Upper lobe of left lung (tissue), 6 donors: ENCODE measurements around the gene SPACA9. TPM values are rescaled to one million over a fixed set of nuclear protein-coding genes. Genes with fewer than 3 reads are reported as not detected.

Experiments used
- ATAC-seq, 2 donors: fragments of 200-7000 bp; cut with Tn5 transposase; one replicate each; pipeline ENCODE4 v1.9.1; 2022; ENCODE audit warnings: mild to moderate bottlenecking in 2 of 2, moderate library complexity in 2 of 2; ENCODE audit not compliant: low FRiP score in 2 of 2
- DNase-seq, 2 donors: peaks; one replicate each; pipeline ENCODE4 v3.0.0-alpha.2; 2019 to 2020
- H3K27ac ChIP-seq, 4 donors: fragments of 200-600 bp; sonication (generic); one replicate each; pipeline ENCODE4 v1.5.1; 2016 to 2019
- H3K27me3 ChIP-seq, 4 donors: fragments of 200-600 bp; sonication (generic); one replicate each; pipeline ENCODE4 v1.5.1; 2017 to 2019
- H3K36me3 ChIP-seq, 4 donors: fragments of 200-600 bp; sonication (generic); one replicate each; pipeline ENCODE4 v1.5.1; 2016 to 2019
- H3K4me1 ChIP-seq, 4 donors: fragments of 200-600 bp; sonication (generic); one replicate each; pipeline ENCODE4 v1.5.1; 2018 to 2019
- H3K4me3 ChIP-seq, 4 donors: fragments of 200-600 bp; sonication (generic); one replicate each; pipeline ENCODE4 v1.5.1; 2017 to 2019; ENCODE audit warnings: mild to moderate bottlenecking in 2 of 4, moderate library complexity in 1 of 4
- H3K9me3 ChIP-seq, 4 donors: fragments of 200-600 bp; sonication (generic); one replicate each; pipeline ENCODE4 v1.5.1; 2018 to 2019
- EP300 ChIP-seq, 4 donors: sonication (generic); formaldehyde crosslinking; IDR thresholded peaks; one replicate each; pipeline ENCODE4 v1.5.1; 2017; ENCODE audit warnings: antibody characterized with exemption in 4 of 4, control low read depth in 2 of 4
- POLR2A ChIP-seq, 4 donors: fragments of 450-650 bp; IDR thresholded peaks; one replicate each; pipeline ENCODE4 v1.5.1; 2016 to 2017; ENCODE audit warnings: antibody characterized with exemption in 4 of 4, mild to moderate bottlenecking in 2 of 4
- POLR2AphosphoS5 ChIP-seq, 2 donors: sonication (generic); formaldehyde crosslinking; IDR thresholded peaks; one replicate each; pipeline ENCODE4 v1.5.1; 2017; ENCODE audit warnings: antibody characterized with exemption in 2 of 2
- WGBS, 2 donors: methylation state at CpG; one replicate each; pipeline ENCODE4 v1.1.5; 2017 to 2018; 5-methylcytosine and 5-hydroxymethylcytosine counted together
- total RNA-seq, 6 donors: library from RNA; depleted of rRNA in 4 of 6; stranded (reverse); fragments of >200 nt in 4 of 6; gene quantifications; one replicate each; pipeline versions ENCODE4 v1.1.0 to v1.2.1, GENCODE V29; 2016 to 2021
- TF ChIP-seq, protein P1 (sequence below), 6 experiments: fragments of 450-650 bp in 4 of 6; fragments of 200-600 bp in 2 of 6; sonication (generic) in 2 of 6; IDR thresholded peaks; one replicate each; pipeline ENCODE4 v1.5.1; 2016 to 2019; ENCODE audit warnings: antibody characterized with exemption in 6 of 6
- donor health status: DM: no; HTN: no; CAD: no; lungs with moderate emphysema.
- donor health status: DM: no; HTN: yes; CAD: no; lungs with severe emphysema.

The SPACA9 gene
- total RNA-seq, 6 donors from 2014 or later: 4.4 to 27.1 (median 7.1) TPM

DNA sequence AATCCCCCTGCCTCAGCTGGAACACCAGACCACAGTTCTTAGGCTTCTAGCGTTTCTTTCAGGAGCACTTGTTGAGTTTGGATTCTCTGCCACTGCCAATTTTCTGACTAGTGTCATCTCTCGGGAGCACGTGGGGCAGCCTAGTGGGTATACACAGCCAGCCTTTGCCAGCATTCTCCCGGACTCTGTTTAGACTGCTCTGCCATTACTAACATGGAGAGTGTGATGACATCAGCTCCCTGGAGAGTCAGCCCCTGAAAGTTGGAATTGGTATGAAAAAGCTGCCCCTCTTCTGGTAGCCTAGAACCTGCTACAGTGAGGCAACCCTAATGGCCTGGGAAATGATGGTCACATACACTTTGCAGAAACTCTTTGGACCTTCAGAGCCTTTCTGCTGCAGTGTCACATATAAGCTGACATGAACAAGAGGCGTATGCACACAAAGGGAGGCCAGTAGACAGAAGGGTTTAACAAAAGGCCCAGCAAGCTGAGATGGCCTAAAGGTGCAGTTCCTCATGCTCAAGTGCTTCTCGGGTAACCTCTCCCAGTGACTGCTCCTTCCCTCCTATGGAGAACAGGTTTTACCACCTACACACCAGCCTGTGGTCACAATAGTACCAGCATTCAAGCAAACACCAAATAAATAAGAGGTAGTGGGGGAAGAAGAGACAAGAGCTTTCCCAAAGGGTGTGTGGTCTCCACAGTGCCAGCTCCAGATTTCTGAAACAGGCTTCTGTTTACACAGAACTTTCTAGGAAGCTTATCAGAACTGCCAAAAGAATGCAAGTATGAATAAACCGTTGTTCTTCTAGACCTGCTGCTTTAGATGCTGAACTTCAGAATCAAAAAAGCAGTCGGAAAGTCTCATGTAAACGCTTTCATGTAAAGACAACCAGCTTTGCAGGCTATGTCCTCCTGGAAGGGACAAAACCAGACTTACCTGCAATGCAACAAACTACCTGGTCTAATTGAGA lies 16.5 kb downstream of the SPACA9 start:
- no peaks in the 10 kb centered on the region for H3K9me3 ChIP-seq
- H3K27ac ChIP-seq: peak overlapping the region in 2 of 4 donors; percentile 1 to 31
- H3K36me3 ChIP-seq: peaks cover 16 to 68% (median 45%) of the 10 kb centered on the region in 4 donors
- ATAC-seq: peak in 1 of 2 donors; percentile 70
- DNase-seq: peak in 1 of 2 donors; percentile 54
- WGBS, 2 donors: 66 to 67% methylated on average over 9 of the region's 9 CpGs
- H3K27me3 ChIP-seq: no peaks in the 10 kb centered on the region
- TF ChIP-seq POLR2A (IDR thresholded peaks at IDR 0.05): no peak
- TF ChIP-seq, protein P1, sequence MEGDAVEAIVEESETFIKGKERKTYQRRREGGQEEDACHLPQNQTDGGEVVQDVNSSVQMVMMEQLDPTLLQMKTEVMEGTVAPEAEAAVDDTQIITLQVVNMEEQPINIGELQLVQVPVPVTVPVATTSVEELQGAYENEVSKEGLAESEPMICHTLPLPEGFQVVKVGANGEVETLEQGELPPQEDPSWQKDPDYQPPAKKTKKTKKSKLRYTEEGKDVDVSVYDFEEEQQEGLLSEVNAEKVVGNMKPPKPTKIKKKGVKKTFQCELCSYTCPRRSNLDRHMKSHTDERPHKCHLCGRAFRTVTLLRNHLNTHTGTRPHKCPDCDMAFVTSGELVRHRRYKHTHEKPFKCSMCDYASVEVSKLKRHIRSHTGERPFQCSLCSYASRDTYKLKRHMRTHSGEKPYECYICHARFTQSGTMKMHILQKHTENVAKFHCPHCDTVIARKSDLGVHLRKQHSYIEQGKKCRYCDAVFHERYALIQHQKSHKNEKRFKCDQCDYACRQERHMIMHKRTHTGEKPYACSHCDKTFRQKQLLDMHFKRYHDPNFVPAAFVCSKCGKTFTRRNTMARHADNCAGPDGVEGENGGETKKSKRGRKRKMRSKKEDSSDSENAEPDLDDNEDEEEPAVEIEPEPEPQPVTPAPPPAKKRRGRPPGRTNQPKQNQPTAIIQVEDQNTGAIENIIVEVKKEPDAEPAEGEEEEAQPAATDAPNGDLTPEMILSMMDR (IDR thresholded peaks at IDR 0.05): no peak
- no peak for TF ChIP-seq POLR2AphosphoS5 (IDR thresholded peaks at IDR 0.05)
- TF ChIP-seq EP300 (IDR thresholded peaks at IDR 0.05): no peak
- no peak overlapping the region for H3K4me3 ChIP-seq
- peaks cover 0 to 32% (median 11%) of the 10 kb centered on the region in 4 donors for H3K4me1 ChIP-seq

DNA sequence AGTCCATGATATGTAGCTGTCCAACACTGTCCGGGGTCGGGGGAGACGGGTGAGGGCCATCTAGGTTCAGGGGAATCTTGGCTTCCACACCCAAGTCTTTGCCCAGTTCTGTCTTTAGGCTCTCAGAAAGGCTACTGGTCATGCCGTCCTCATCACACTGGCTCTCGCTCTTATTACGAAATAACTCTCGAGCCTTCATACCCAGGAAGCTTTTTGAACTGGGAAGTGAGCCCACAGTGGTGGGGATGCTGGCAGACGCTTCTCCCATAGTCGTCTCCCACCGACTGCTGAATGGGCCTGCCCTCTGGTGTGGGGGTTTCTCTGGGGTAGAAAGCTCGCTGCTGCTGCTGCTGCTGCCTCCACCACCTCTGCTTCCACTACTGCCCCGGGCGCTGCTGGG lies 17.6 kb downstream of the SPACA9 start:
- ATAC-seq: no peak
- Histone ChIP-seq H3K27ac (no peak overlapping the region), H3K36me3 (peaks cover 20 to 79% (median 56%) of the 10 kb centered on the region in 4 donors), H3K27me3 (no peaks in the 10 kb centered on the region), H3K9me3 (no peaks in the 10 kb centered on the region), H3K4me3 (no peak overlapping the region), H3K4me1 (peaks cover 0 to 32% (median 11%) of the 10 kb centered on the region in 4 donors)
- WGBS, 2 donors: 80 to 88% methylated on average over 12 to 13 of the region's 13 CpGs
- no peak for TF ChIP-seq POLR2A (IDR thresholded peaks at IDR 0.05)
- no peak for TF ChIP-seq POLR2AphosphoS5 (IDR thresholded peaks at IDR 0.05)
- TF ChIP-seq EP300 (IDR thresholded peaks at IDR 0.05): no peak
- peak; percentile 38 to 42 for DNase-seq

DNA sequence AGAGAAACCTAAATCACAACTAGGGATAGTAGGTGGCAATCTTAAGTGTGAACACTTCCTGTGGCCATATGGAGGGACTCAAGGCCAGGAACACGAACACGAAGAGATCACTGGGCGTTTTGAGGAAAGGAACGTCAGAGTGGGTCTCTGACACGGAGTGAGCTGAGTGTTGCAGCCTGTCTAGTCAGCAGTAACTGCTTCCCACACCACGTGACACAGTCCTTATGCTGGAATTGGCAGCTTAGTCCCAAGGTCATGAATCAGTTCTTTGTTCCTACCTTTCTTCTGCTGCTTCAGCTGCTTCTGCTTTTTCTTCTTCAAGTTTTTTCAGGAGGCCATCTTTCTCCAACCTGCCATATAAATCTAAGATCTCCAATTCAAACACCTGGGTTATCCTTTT lies 18.2 kb downstream of the SPACA9 start:
- no peak overlapping the region for H3K4me3 ChIP-seq
- peaks cover 20 to 81% (median 60%) of the 10 kb centered on the region in 4 donors for H3K36me3 ChIP-seq
- ATAC-seq: no peak
- DNase-seq: peak in 1 of 2 donors; percentile 11
- no peak overlapping the region for H3K27ac ChIP-seq
- no peak for TF ChIP-seq POLR2AphosphoS5 (IDR thresholded peaks at IDR 0.05)
- TF ChIP-seq, protein P1 (IDR thresholded peaks at IDR 0.05): no peak
- TF ChIP-seq EP300 (IDR thresholded peaks at IDR 0.05): no peak
- TF ChIP-seq POLR2A (IDR thresholded peaks at IDR 0.05): no peak
- H3K4me1 ChIP-seq: peaks cover 0 to 31% (median 11%) of the 10 kb centered on the region in 4 donors
- WGBS, 2 donors: 76 to 85% methylated on average over 6 of the region's 6 CpGs
- H3K9me3 ChIP-seq: no peaks in the 10 kb centered on the region
- H3K27me3 ChIP-seq: no peaks in the 10 kb centered on the region

DNA sequence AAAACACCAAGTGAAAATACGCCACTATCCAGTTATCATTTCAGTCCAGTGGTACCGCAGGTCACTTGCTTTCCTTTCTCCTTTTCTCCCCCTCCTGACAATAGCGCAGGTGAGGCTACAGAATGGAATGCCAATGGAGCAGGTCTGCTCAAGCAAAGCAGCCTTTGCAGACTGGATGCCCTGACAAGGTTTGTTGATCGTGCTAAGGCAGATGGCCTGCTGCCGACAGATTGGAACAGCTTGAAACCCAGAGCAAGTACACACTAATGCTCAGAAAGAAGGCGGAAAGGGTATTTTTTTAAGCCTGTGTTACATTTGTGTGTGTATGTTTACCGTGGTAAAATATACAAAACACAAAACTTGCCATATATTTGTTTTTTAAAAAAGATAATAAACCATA lies 19.4 kb downstream of the SPACA9 start:
- ATAC-seq (no peak), DNase-seq (peak in 1 of 2 donors; percentile 10)
- WGBS, 2 donors: 96 to 99% methylated on average over 7 of the region's 7 CpGs
- H3K4me3 ChIP-seq: no peak overlapping the region
- no peaks in the 10 kb centered on the region for H3K9me3 ChIP-seq
- peaks cover 20 to 86% (median 66%) of the 10 kb centered on the region in 4 donors for H3K36me3 ChIP-seq
- no peaks in the 10 kb centered on the region for H3K27me3 ChIP-seq
- no peak overlapping the region for H3K27ac ChIP-seq
- TF ChIP-seq POLR2AphosphoS5 (IDR thresholded peaks at IDR 0.05): no peak
- TF ChIP-seq EP300 (IDR thresholded peaks at IDR 0.05): no peak
- no peak for TF ChIP-seq POLR2A (IDR thresholded peaks at IDR 0.05)
- TF ChIP-seq, protein P1 (IDR thresholded peaks at IDR 0.05): no peak
- peaks cover 0 to 20% (median 9%) of the 10 kb centered on the region in 4 donors for H3K4me1 ChIP-seq
